SK-N-MC (cell line): ENCODE results near the gene THADA.

ENCODE experiments used
- EZH2 ChIP-seq: fragments of 200-600 bp; sonication (generic); IDR thresholded peaks from one replicate; pipeline ENCODE4 v1.6.1; 2017; ENCODE audit warnings: antibody characterized with exemption
- FOXP2 ChIP-seq: optimal IDR thresholded peaks from 2 replicates; pipeline ENCODE3; 2011; ENCODE audit warnings: mild to moderate bottlenecking, moderate library complexity; ENCODE audit not compliant: insufficient read depth; ENCODE audit errors: extremely low read length, control extremely low read depth
- POLR2AphosphoS5 ChIP-seq: IDR thresholded peaks from 2 replicates; pipeline ENCODE4 v1.6.1; 2012; ENCODE audit warnings: mild to moderate bottlenecking, low read depth, low read length, borderline replicate concordance

- no peak for TF ChIP-seq EZH2
- no peak for TF ChIP-seq POLR2AphosphoS5
- no peak for TF ChIP-seq FOXP2
Observed at GRCh38 chr2:43425659-43426058, 170.2 kb downstream of the THADA start.
